Vagina (tissue), 2 donors: Measurements from ENCODE around the gene C2CD4A. TPM values are rescaled to one million over a fixed set of nuclear protein-coding genes. Genes with fewer than 3 reads are reported as not detected.
A peak's percentile ranks its signal among the peaks of the same experiment; 100 is the strongest.

Experiments
- DNase-seq, 2 donors: peaks; one replicate each; pipeline ENCODE4 v3.0.0-alpha.2; 2017; ENCODE audit errors: extremely low spot score in 2 of 2
- H3K27ac ChIP-seq: fragments of 200-600 bp; sonication (generic); one replicate; pipeline ENCODE4 v1.5.1; 2019
- H3K27me3 ChIP-seq: fragments of 200-600 bp; sonication (generic); one replicate; pipeline ENCODE4 v1.5.1; 2019
- H3K36me3 ChIP-seq, 2 donors: fragments of 200-600 bp; sonication (generic); one replicate each; pipeline ENCODE4 v1.5.1; 2017 to 2019
- H3K4me1 ChIP-seq: fragments of 200-600 bp; sonication (generic); one replicate; pipeline ENCODE4 v1.5.1; 2019
- H3K4me3 ChIP-seq, 2 donors: fragments of 200-600 bp; sonication (generic); 1 replicate in 1 of 2; 2 replicates in 1 of 2; pipeline ENCODE4 v1.5.1; 2016 to 2019
- H3K9me3 ChIP-seq: fragments of 200-600 bp; sonication (generic); one replicate; pipeline ENCODE4 v1.5.1; 2019
- POLR2A ChIP-seq, 2 donors: fragments of 450-650 bp; IDR thresholded peaks; one replicate each; pipeline ENCODE4 v1.6.1; 2017; ENCODE audit warnings: antibody characterized with exemption in 2 of 2, mild to moderate bottlenecking in 2 of 2, moderate library complexity in 2 of 2
- POLR2AphosphoS5 ChIP-seq, 2 donors: sonication (generic); formaldehyde crosslinking; IDR thresholded peaks; one replicate each; pipeline ENCODE4 v1.9.0; 2017; ENCODE audit warnings: antibody characterized with exemption in 2 of 2, mild to moderate bottlenecking in 2 of 2, low read depth in 1 of 2; ENCODE audit not compliant: insufficient read depth in 1 of 2
- intact Hi-C: fragments of 100-400 bp; cut with DNase I; formaldehyde crosslinking; loops from one replicate; pipeline ENCODE4 v1.15.1; 2023
- total RNA-seq: library from RNA; depleted of rRNA; stranded (reverse); fragments of >200 nt; gene quantifications from one replicate; pipeline ENCODE4 v1.2.3, GENCODE V29; 2016
- TF ChIP-seq, protein P1 (sequence below), 3 experiments: fragments of 450-650 bp in 2 of 3; fragments of 200-600 bp in 1 of 3; sonication (generic) in 1 of 3; IDR thresholded peaks; one replicate each; pipeline ENCODE4 v1.5.1; 2017 to 2019; ENCODE audit warnings: antibody characterized with exemption in 3 of 3, mild to moderate bottlenecking in 2 of 3, moderate library complexity in 2 of 3

The C2CD4A gene
- total RNA-seq, 1 donor from 2014 or later: not detected

DNA sequence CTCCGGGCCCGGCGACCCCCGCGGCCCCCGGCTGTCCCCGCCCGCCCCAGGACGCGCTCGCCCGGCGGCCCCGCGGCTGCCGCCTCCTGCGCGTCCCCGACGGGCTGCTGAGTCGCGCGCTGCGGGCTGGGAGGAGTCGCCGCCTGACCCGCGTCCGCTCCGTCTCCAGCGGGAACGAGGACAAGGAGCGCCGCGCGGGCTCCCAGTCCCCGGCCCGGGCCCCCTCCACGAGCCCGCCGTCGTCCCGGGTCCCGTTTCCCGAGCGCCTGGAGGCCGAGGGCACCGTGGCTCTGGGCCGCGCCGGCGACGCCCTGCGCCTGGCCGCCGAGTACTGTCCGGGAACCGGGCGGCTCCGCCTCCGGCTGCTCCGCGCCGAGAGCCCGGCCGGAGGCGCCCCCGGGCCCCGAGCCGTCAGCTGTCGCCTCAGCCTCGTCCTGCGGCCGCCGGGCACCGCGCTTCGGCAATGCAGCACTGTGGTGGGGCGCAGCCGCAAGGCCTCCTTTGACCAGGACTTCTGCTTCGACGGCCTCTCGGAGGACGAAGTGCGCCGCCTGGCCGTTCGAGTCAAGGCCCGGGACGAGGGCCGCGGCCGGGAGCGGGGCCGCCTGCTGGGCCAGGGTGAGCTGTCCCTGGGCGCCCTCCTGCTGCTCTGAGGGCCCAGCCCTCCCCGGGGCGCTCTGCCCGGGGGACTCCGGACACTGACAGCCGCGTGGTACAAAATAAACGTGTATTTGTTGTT, 1.5 kb downstream of the C2CD4A start:
- Histone ChIP-seq H3K27ac (peak overlapping the region; percentile 22), H3K27me3 (no peaks in the 10 kb centered on the region), H3K9me3 (no peaks in the 10 kb centered on the region), H3K4me3 (peak overlapping the region; percentile 54 to 71), H3K36me3 (no peaks in the 10 kb centered on the region), H3K4me1 (peaks cover 23% of the 10 kb centered on the region)
- intact Hi-C loops: no loop called here
- TF ChIP-seq, protein P1, sequence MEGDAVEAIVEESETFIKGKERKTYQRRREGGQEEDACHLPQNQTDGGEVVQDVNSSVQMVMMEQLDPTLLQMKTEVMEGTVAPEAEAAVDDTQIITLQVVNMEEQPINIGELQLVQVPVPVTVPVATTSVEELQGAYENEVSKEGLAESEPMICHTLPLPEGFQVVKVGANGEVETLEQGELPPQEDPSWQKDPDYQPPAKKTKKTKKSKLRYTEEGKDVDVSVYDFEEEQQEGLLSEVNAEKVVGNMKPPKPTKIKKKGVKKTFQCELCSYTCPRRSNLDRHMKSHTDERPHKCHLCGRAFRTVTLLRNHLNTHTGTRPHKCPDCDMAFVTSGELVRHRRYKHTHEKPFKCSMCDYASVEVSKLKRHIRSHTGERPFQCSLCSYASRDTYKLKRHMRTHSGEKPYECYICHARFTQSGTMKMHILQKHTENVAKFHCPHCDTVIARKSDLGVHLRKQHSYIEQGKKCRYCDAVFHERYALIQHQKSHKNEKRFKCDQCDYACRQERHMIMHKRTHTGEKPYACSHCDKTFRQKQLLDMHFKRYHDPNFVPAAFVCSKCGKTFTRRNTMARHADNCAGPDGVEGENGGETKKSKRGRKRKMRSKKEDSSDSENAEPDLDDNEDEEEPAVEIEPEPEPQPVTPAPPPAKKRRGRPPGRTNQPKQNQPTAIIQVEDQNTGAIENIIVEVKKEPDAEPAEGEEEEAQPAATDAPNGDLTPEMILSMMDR (IDR thresholded peaks at IDR 0.05): no peak
- no peak for TF ChIP-seq POLR2A (IDR thresholded peaks at IDR 0.05)
- TF ChIP-seq POLR2AphosphoS5 (IDR thresholded peaks at IDR 0.05; ENCODE audit: insufficient read depth in 1 of 2, low read depth in 1 of 2): no peak
- DNase-seq: no peak

DNA sequence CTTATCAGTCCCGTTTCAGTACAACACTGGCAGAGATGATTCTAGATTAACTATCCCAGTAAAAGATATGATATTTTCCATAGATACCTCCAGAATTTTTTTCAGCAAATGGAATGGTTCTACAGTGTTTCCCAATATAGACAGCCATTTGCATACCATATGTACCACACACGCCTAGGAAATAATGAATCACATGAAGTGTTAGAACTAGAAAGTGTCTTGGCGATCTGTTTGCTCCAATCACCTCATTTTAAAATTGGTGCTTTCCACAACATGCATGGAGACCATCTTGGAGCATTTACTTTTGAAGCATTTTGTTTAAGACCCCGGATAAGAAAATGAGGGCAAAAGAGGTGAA, 2.0 kb downstream of the C2CD4A start:
- Histone ChIP-seq H3K9me3 (no peaks in the 10 kb centered on the region), H3K4me1 (peaks cover 17% of the 10 kb centered on the region), H3K27ac (peak overlapping the region; percentile 22), H3K36me3 (no peaks in the 10 kb centered on the region), H3K4me3 (peak overlapping the region; percentile 54 to 71), H3K27me3 (no peaks in the 10 kb centered on the region)
- intact Hi-C loops: no loop called here
- TF ChIP-seq POLR2A (IDR thresholded peaks at IDR 0.05) (no peak), POLR2AphosphoS5 (IDR thresholded peaks at IDR 0.05; ENCODE audit: insufficient read depth in 1 of 2, low read depth in 1 of 2) (no peak)
- TF ChIP-seq, protein P1 (IDR thresholded peaks at IDR 0.05): no peak
- DNase-seq: no peak

- no peaks in the 10 kb centered on the region for H3K27me3 ChIP-seq
- no peak for TF ChIP-seq POLR2A (IDR thresholded peaks at IDR 0.05)
- TF ChIP-seq, protein P1 (IDR thresholded peaks at IDR 0.05): no peak
- no peak for TF ChIP-seq POLR2AphosphoS5 (IDR thresholded peaks at IDR 0.05; ENCODE audit: insufficient read depth in 1 of 2, low read depth in 1 of 2)
- H3K9me3 ChIP-seq: no peaks in the 10 kb centered on the region
- no peaks in the 10 kb centered on the region for H3K36me3 ChIP-seq
- DNase-seq: no peak
- no peak overlapping the region for H3K27ac ChIP-seq
- no peak overlapping the region for H3K4me3 ChIP-seq
- intact Hi-C loops: no loop called here
- peaks cover 14% of the 10 kb centered on the region for H3K4me1 ChIP-seq
These were observed 2.8 kb downstream of the C2CD4A start for GRCh38 chr15:62069551-62069950.

DNA sequence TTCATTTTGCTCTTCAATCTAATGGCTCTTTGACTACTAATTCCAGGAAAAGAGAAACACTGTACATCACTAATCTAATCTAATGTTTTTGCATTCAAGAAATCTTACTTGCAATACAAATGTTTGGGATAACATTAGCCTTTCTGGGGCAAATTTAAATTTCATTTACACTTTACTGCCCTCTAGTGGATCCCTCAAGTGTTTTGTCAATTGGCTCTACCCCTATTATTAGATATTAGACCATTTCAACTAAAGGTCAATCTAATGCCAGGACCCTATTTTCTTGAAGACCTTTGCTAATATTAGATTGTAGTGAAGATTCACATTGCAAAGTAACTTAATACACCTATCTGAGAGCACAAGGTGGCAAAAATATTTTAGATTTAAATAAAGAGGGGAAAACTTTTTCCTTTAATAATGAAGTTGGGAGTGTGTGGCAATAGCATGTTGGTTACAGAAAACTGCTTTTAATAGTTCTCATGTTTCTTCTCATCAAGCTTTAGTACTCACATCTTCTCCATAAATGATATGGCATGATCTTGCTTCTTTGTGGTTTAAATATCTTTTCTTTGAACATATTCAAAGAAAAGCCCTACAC, 5.0 kb downstream of the C2CD4A start:
- Histone ChIP-seq H3K4me3 (no peak overlapping the region), H3K27me3 (no peaks in the 10 kb centered on the region), H3K4me1 (peaks cover 8% of the 10 kb centered on the region), H3K27ac (no peak overlapping the region), H3K9me3 (no peaks in the 10 kb centered on the region), H3K36me3 (no peaks in the 10 kb centered on the region)
- TF ChIP-seq POLR2AphosphoS5 (IDR thresholded peaks at IDR 0.05; ENCODE audit: insufficient read depth in 1 of 2, low read depth in 1 of 2): no peak
- TF ChIP-seq POLR2A (IDR thresholded peaks at IDR 0.05): no peak
- TF ChIP-seq, protein P1 (IDR thresholded peaks at IDR 0.05): peak; percentile 32 to 58 (median 49)
- DNase-seq: no peak
- intact Hi-C loops: no loop called here
